Kidney (tissue), 14 donors: ENCODE data around the gene GSTM1. TPM values are rescaled to one million over a fixed set of nuclear protein-coding genes. Genes with fewer than 3 reads are reported as not detected.

Source experiments
- DNase-seq, 5 donors: peaks; one replicate each; pipeline ENCODE4 v3.0.0-alpha.2; 2013 to 2020
- FAIRE-seq: peaks from 2 replicates; lab custom pipeline; 2012; peaks lifted over from hg19 to GRCh38; lab: Jason Lieb, UNC
- H3K27ac ChIP-seq, 2 donors: one replicate each; pipeline ENCODE4 v1.7.0; 2013; ENCODE audit warnings: low read depth in 2 of 2, low read length in 2 of 2, inconsistent platforms in 1 of 2
- H3K27me3 ChIP-seq: one replicate; pipeline ENCODE4 v1.7.1; 2013; ENCODE audit warnings: low read length, inconsistent platforms; ENCODE audit not compliant: control insufficient read depth, insufficient read depth
- H3K36me3 ChIP-seq, 3 donors: one replicate each; pipeline versions ENCODE4 v1.7.0 to v1.7.1; 2013; ENCODE audit warnings: low read length in 3 of 3, control low read depth in 1 of 3, inconsistent platforms in 1 of 3; ENCODE audit not compliant: insufficient read depth in 3 of 3, control insufficient read depth in 2 of 3
- H3K4me1 ChIP-seq, 3 donors: one replicate each; pipeline versions ENCODE4 v1.7.0 to v1.7.1; 2013; ENCODE audit warnings: low read length in 3 of 3, inconsistent platforms in 1 of 3, low read depth in 1 of 3; ENCODE audit not compliant: control insufficient read depth in 2 of 3, insufficient read depth in 2 of 3
- H3K4me3 ChIP-seq, 3 donors: one replicate each; pipeline versions ENCODE4 v1.7.0 to v1.8.1; 2013; ENCODE audit warnings: low read length in 3 of 3, control low read depth in 1 of 3, inconsistent platforms in 1 of 3
- H3K9ac ChIP-seq, 3 donors: one replicate each; pipeline versions ENCODE4 v1.7.0 to v1.7.1; 2013; ENCODE audit warnings: low read length in 3 of 3, control low read depth in 1 of 3, inconsistent platforms in 1 of 3
- H3K9me3 ChIP-seq, 3 donors: one replicate each; pipeline versions ENCODE4 v1.7.0 to v1.7.1; 2013; ENCODE audit warnings: low read length in 3 of 3, control low read depth in 1 of 3, inconsistent platforms in 1 of 3; ENCODE audit not compliant: control insufficient read depth in 2 of 3, insufficient read depth in 1 of 3
- intact Hi-C: fragments of 100-400 bp; cut with DNase I; formaldehyde crosslinking; loops from one replicate; pipeline ENCODE4 v1.11.1; 2022
- polyA plus RNA-seq: library from polyadenylated mRNA; stranded (reverse); fragments of 350-450 nt; fragmentation: Illumina TruSeq; extraction: RNeasy Lipid Tissue Mini Kit (QIAGEN cat#74804); gene quantifications from one replicate; pipeline ENCODE4 v1.2.3, GENCODE V29; 2014; ENCODE audit warnings: low read depth, low replicate concordance; ENCODE audit not compliant: insufficient read depth
- total RNA-seq: library from RNA; stranded (reverse); fragmentation: NEBNext Ultra II Directional; extraction: Animal tissue kit (Norgen Biotek cat#: 25700); gene quantifications from one replicate; pipeline ENCODE4 v1.2.1, GENCODE V29; 2021
- TF ChIP-seq, protein P1 (sequence below): IDR thresholded peaks from 3 replicates; pipeline ENCODE4 v1.5.1; 2012; ENCODE audit warnings: mild to moderate bottlenecking, moderate library complexity, borderline replicate concordance; ENCODE audit not compliant: insufficient read depth; ENCODE audit errors: extremely low read depth
- donor health status: control.
- donor health status: control.
- donor health status: control.
- donor health status: control.
- donor health status: control.
- donor health status: DM: yes; HTN: yes; CAD: no.
- donor health status: Normal renal cell carcinoma (clear cell type).

Gene GSTM1
- total and polyA plus RNA-seq, 2 donors from 2014 or later: 61.2 TPM; not detected in 1

DNA sequence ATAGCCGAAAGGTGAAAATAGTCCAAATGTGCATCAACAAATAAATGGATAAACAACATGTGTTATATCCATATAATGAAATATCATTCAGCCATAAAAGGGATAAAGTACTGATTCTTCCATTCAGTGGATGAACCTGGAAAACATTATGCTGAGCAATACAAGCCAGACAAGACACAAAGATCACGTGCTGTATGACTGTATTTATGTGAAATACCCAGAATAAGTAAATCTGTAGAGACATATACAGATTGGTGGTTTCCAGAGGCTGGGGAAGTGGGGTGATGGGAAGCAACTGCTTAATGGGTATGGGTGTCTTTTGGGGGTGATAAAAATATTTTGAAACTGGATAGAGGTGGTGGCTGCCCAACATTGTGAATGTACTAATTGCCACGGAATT lies 45.0 kb upstream of the GSTM1 start:
- intact Hi-C loops: loop anchor here (5.0 kb wide), 1 partner anchor 130 kb away; no protein-coding TSS in a partner anchor

DNA sequence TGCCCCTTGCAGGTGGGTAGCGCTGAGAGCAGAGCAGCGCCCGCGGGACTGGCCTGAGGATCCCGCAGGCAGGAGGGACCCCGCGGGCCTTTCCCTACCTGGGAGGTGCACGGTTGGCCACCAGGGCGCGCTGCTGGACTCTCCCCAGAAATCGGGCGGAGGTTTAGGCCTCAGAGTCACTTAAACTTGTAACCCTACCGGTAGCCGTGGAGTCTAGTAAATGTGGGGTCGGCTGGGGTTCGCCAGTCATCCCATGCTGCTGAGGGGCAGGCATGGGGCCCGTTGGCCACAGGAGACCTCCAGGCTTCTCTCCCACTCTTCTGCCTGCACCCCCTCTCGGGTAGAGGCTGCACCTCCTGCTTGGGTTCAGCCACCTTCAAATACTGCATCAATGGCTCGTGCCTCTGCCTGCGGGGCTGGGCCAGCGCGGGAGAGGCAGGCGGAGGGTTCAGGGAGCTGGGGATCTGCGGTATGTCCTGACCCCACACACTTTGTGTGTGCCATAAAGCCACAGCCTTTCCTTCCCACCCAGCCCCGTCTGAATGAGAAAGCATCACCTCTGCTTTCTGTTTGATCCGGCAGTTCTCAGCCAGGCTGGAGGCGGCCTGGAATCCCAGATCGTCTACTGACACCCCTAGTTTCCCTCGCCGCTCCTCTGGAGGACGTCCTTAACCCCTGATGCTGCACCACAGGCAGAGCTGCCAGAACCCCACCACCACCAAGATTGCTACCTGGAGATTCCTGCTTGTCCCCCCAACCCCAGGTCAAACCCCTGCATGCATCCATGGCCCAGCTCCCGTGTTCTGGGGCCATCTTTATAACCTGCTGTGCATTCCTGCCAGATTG lies 44.0 kb upstream of the GSTM1 start:
- intact Hi-C loops: loop anchor here (5.0 kb wide), 1 partner anchor 129 kb away; no protein-coding TSS in a partner anchor
- FAIRE-seq (no peak), DNase-seq (peak; percentile 84 to 91 (median 91))
- Histone ChIP-seq H3K27ac (no peak overlapping the region), H3K4me1 (peaks cover 0 to 5% (median 4%) of the 10 kb centered on the region in 3 donors), H3K36me3 (no peaks in the 10 kb centered on the region), H3K27me3 (no peaks in the 10 kb centered on the region), H3K4me3 (peak overlapping the region in 1 of 3 donors; percentile 17), H3K9me3 (no peaks in the 10 kb centered on the region), H3K9ac (peak overlapping the region in 1 of 3 donors; percentile 32)
- TF ChIP-seq, protein P1, sequence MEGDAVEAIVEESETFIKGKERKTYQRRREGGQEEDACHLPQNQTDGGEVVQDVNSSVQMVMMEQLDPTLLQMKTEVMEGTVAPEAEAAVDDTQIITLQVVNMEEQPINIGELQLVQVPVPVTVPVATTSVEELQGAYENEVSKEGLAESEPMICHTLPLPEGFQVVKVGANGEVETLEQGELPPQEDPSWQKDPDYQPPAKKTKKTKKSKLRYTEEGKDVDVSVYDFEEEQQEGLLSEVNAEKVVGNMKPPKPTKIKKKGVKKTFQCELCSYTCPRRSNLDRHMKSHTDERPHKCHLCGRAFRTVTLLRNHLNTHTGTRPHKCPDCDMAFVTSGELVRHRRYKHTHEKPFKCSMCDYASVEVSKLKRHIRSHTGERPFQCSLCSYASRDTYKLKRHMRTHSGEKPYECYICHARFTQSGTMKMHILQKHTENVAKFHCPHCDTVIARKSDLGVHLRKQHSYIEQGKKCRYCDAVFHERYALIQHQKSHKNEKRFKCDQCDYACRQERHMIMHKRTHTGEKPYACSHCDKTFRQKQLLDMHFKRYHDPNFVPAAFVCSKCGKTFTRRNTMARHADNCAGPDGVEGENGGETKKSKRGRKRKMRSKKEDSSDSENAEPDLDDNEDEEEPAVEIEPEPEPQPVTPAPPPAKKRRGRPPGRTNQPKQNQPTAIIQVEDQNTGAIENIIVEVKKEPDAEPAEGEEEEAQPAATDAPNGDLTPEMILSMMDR: peak; percentile 90

More for the DNA sequence above, 45.0 kb upstream of the GSTM1 start:
- no peaks in the 10 kb centered on the region for H3K9me3 ChIP-seq
- FAIRE-seq (no peak), DNase-seq (no peak)
- H3K36me3 ChIP-seq: no peaks in the 10 kb centered on the region
- TF ChIP-seq, protein P1: no peak
- no peak overlapping the region for H3K4me3 ChIP-seq
- H3K9ac ChIP-seq: no peak overlapping the region
- no peaks in the 10 kb centered on the region for H3K27me3 ChIP-seq
- H3K4me1 ChIP-seq: peaks cover 0 to 5% (median 4%) of the 10 kb centered on the region in 3 donors
- no peak overlapping the region for H3K27ac ChIP-seq

DNA sequence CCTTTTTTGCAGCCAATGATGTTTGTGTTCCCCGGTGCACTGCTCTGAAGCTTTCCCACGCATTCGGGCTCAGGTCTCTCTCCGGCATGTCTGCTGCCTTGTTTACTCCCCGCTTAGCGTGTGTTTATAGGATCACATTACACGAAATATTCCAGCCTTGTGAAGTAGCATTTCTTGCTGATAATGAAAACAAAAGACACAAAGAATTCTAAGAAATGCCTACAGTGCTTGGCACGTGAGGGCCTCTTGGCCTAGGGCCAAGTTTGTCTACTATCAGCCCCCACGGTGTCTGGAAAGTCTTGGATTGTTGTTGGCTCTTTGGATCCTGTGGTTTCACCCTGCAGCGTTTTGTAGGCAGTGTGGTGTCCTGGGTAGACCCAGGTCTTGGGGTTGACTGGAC lies 42.9 kb upstream of the GSTM1 start:
- Histone ChIP-seq H3K27me3 (no peaks in the 10 kb centered on the region), H3K4me1 (peaks cover 0 to 5% (median 4%) of the 10 kb centered on the region in 3 donors), H3K36me3 (no peaks in the 10 kb centered on the region), H3K27ac (no peak overlapping the region), H3K9ac (no peak overlapping the region), H3K9me3 (no peaks in the 10 kb centered on the region), H3K4me3 (no peak overlapping the region)
- FAIRE-seq (no peak), DNase-seq (peak in 1 of 5 donors; percentile 67)
- TF ChIP-seq, protein P1: no peak
- intact Hi-C loops: loop anchor here (5.0 kb wide), 1 partner anchor 128 kb away; no protein-coding TSS in a partner anchor
